ENCODE data around the gene CHAF1A. TPM values are rescaled to one million over a fixed set of nuclear protein-coding genes. Genes with fewer than 3 reads are reported as not detected.
A peak's percentile ranks its signal among the peaks of the same experiment; 100 is the strongest.

The CHAF1A gene
- 12.9 and 16.8 TPM in 2 replicates for total RNA-seq (2014; rRNA removed; shearing (Covaris generic))

- DNase-seq (ENCODE audit: low read depth) = peak; percentile 100
Observed at GRCh38 chr19:4402171-4403004, at the start of gene CHAF1A. TSS of gene CHAF1A (plus strand) at chr19:4402640. CDS start at chr19:4402763, 123 bp downstream.

GRCh38 chr19:4352701-4353121, 49.7 kb upstream of the CHAF1A start:
- DNase-seq (ENCODE audit: low read depth) = peak; percentile 46

GRCh38 chr19:4354282-4354681, 48.2 kb upstream of the CHAF1A start:
- DNase-seq (ENCODE audit: low read depth) = no peak

- DNase-seq (ENCODE audit: low read depth) = no peak
Observed at GRCh38 chr19:4354897-4355296, 47.5 kb upstream of the CHAF1A start.

- no peak for DNase-seq (ENCODE audit: low read depth)
Observed at GRCh38 chr19:4357095-4357797, 45.2 kb upstream of the CHAF1A start.

- DNase-seq (ENCODE audit: low read depth) = no peak
Observed at GRCh38 chr19:4357921-4358326, 44.5 kb upstream of the CHAF1A start.

GRCh38 chr19:4358709-4359626, 43.5 kb upstream of the CHAF1A start:
- DNase-seq (ENCODE audit: low read depth) = no peak

GRCh38 chr19:4359627-4360000, 42.8 kb upstream of the CHAF1A start:
- no peak for DNase-seq (ENCODE audit: low read depth)

GRCh38 chr19:4360081-4360569, 42.3 kb upstream of the CHAF1A start:
- no peak for DNase-seq (ENCODE audit: low read depth)

- DNase-seq (ENCODE audit: low read depth) = no peak
Observed at GRCh38 chr19:4360641-4361151, 41.7 kb upstream of the CHAF1A start.

GRCh38 chr19:4361152-4362046, 41.0 kb upstream of the CHAF1A start:
- DNase-seq (ENCODE audit: low read depth) = no peak

GRCh38 chr19:4362101-4362828, 40.2 kb upstream of the CHAF1A start:
- DNase-seq (ENCODE audit: low read depth) = no peak

- DNase-seq (ENCODE audit: low read depth) = no peak
Observed at GRCh38 chr19:4362831-4363545, 39.5 kb upstream of the CHAF1A start.

GRCh38 chr19:4363571-4364304, 38.7 kb upstream of the CHAF1A start:
- DNase-seq (ENCODE audit: low read depth) = no peak

- DNase-seq (ENCODE audit: low read depth) = no peak
Observed at GRCh38 chr19:4365341-4365740, 37.1 kb upstream of the CHAF1A start.

GRCh38 chr19:4365791-4366665, 36.4 kb upstream of the CHAF1A start:
- no peak for DNase-seq (ENCODE audit: low read depth)

- DNase-seq (ENCODE audit: low read depth) = no peak
Observed at GRCh38 chr19:4366666-4367335, 35.6 kb upstream of the CHAF1A start.
